GM19025 (cell line): ENCODE results near the gene ZC3H4.
"Not testable (repeated sequence)": the region's sequence is repeated elsewhere in the genome, so short reads cannot be mapped to it uniquely, and the experiment has no call there.

Experiments used
- ATAC-seq: cut with Tn5 transposase; IDR thresholded peaks from one replicate; pipeline ENCODE4 v1.9.1; 2021; ENCODE audit warnings: mild to moderate bottlenecking, low read depth, moderate library complexity; ENCODE audit not compliant: unreplicated experiment

Gene ZC3H4

GRCh38 chr19:47112997-47113849 is at the start of gene ZC3H4:
Gene ZC3H4, minus strand, starts transcription at chr19:47113776. Its CDS starts 1,192 bp downstream, at chr19:47112584.
- ATAC-seq: peak; percentile 74

- no peak for ATAC-seq
Observed at GRCh38 chr19:47161876-47162489, 48.4 kb upstream of the ZC3H4 start.

- no peak for ATAC-seq
Observed at GRCh38 chr19:47158879-47159503, 45.4 kb upstream of the ZC3H4 start.

- ATAC-seq: no peak
Observed at GRCh38 chr19:47158367-47158791, 44.8 kb upstream of the ZC3H4 start.

- ATAC-seq: no peak
Observed at GRCh38 chr19:47157431-47158321, 44.1 kb upstream of the ZC3H4 start.

GRCh38 chr19:47156861-47157430 is 43.4 kb upstream of the ZC3H4 start:
- ATAC-seq: no peak

GRCh38 chr19:47155148-47155547 is 41.6 kb upstream of the ZC3H4 start:
- ATAC-seq: no peak

- no peak for ATAC-seq
Observed at GRCh38 chr19:47153266-47153665, 39.7 kb upstream of the ZC3H4 start.

- no peak for ATAC-seq
Observed at GRCh38 chr19:47152632-47153031, 39.1 kb upstream of the ZC3H4 start.

GRCh38 chr19:47152205-47152604 is 38.6 kb upstream of the ZC3H4 start:
- no peak for ATAC-seq

- no peak for ATAC-seq
Observed at GRCh38 chr19:47151627-47152026, 38.1 kb upstream of the ZC3H4 start.

GRCh38 chr19:47146920-47147319 is 33.3 kb upstream of the ZC3H4 start:
- no peak for ATAC-seq

GRCh38 chr19:47145639-47146486 is 32.3 kb upstream of the ZC3H4 start:
- no peak for ATAC-seq

GRCh38 chr19:47144630-47145029 is 31.1 kb upstream of the ZC3H4 start:
- ATAC-seq: no peak

GRCh38 chr19:47143322-47144073 is 29.9 kb upstream of the ZC3H4 start:
- no peak for ATAC-seq

GRCh38 chr19:47142779-47143178 is 29.2 kb upstream of the ZC3H4 start:
- ATAC-seq: no peak

GRCh38 chr19:47141695-47142094 is 28.1 kb upstream of the ZC3H4 start:
- ATAC-seq: no peak

GRCh38 chr19:47141252-47141651 is 27.7 kb upstream of the ZC3H4 start:
- not testable (repeated sequence) for ATAC-seq

- no peak for ATAC-seq
Observed at GRCh38 chr19:47135156-47135555, 21.6 kb upstream of the ZC3H4 start.
